DMS153 (cell line): ENCODE measurements around the gene KRT16.
A peak's percentile ranks its signal among the peaks of the same experiment; 100 is the strongest.
"Not testable (repeated sequence)": the region's sequence is repeated elsewhere in the genome, so short reads cannot be mapped to it uniquely, and the experiment has no call there.

Source experiments
- DNase-seq: peaks from one replicate; lab custom pipeline; 2025; lab: John Stamatoyannopoulos, UW

The KRT16 gene

DNA sequence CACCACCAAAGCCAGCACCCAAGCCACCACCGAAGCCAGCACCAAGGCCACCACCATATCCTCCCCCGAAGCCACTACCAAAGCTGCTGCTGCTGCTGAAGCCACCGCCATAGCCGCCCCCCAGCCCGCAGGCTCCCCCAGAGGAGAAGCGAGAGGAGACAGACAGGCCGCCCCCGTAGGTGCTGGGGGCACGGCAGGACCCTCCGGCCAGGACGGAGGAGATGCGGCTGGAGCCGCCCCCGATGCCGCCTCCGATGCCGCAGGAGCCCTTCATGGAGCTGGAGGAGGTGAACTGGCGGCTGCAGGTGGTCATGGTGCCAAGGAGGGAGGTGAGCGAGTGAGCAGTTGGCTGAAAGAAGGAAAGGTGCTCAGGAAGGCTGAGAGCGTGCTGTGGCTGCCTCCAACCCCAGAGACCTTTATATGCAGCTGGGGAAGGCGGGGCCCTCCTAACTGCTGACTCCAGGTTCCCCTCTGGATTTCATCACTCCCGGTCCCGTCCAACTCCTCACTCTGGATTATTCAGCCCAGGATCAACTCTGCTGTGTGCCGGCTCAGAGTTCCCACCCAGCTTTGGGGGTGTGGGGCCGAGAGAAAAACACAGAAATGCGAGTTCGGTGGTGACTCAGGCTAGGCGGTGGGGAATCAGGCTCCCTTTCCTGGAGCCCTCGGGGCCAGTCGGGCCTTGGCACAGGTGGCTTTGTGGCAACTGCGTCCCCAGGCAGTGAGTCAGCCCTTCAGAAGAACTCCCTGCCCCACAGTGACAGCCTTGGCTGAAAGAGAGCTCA is at the start of gene KRT16:
Gene KRT16, minus strand, starts transcription at position 392 of the 785 bp plus-strand sequence. Its CDS starts 79 bp downstream, at position 313.
- DNase-seq: not testable (repeated sequence)

DNA sequence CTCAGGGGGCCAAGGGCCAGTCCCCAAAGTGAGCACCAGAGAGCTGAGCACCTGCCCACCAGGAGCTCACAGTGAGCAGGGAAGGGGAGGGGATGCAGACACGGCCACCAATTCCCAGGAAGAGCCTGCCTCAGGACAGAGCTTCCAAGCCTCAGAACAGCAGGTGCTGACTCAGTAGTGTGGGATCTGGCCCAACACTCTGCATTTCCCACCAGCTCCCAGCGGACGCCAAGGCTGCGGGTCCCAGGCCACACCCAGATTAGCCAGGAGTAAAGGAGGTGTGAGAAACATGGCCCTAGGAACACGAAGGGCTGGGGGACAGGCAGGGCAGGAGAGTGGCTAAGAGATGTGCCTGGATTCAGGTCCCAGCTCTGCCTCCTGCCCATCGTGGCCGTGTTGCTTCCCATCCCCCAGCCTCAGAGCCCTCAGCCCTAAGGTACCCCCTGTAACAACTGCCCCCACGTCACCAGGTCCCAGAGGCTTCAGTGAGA is 47.7 kb upstream of the KRT16 start:
- DNase-seq: no peak

DNA sequence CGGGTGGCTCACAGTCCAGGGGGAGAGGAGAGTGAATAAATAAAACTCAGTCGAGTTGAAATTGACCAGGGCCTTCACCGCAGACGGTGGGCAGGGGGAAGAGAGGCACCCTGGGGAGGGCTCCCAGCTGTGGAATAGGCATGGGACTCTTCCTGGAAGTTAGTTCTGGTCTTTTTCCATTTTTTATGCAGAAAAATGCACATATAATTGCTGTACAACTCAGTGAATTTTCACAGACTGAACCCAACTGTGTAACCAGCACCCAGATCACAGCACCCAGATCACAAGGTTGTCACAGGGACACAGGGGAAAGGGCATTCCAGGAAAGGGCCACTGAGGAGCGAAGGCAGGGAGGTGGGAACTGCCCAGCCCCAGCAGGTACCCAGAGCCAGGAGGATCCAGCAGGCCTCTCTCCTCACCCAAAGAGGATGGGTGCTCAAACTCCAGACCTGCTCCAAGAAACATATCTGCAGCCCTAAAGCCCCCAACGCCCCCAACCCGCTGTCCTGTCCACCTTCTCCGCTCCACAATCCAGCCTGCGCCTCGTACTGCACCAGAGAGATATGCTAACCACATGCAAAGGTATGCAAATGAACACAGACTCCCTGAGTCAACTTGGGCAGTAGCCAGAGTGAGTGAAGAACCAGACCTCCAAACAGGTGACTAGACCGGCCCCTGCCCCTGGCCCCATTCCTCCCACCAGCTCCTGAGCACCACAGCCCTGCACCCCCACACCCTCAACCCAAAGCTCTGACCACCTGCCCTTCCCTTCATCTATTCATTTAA is 47.1 kb upstream of the KRT16 start:
- DNase-seq: no peak

DNA sequence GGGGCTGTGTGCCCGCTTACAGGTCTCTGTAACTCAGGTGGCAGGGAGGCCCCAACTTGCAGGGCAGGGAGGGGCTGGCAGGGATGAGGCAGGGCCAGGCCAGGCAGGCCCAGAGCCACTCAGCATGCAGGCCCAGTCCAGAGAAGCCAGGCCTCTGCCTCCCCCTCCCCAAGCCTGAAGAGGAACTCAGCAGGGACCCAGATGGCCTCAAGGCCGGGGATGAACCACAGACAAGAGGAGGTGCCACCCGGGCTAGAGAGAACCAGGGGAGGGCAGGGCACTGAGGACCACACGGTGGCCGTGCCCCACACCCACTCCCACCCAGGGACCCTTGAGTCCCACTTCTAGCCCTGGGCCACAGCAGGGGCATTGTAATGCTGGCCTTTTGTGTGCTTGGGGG is 46.3 kb upstream of the KRT16 start:
- DNase-seq: no peak

DNA sequence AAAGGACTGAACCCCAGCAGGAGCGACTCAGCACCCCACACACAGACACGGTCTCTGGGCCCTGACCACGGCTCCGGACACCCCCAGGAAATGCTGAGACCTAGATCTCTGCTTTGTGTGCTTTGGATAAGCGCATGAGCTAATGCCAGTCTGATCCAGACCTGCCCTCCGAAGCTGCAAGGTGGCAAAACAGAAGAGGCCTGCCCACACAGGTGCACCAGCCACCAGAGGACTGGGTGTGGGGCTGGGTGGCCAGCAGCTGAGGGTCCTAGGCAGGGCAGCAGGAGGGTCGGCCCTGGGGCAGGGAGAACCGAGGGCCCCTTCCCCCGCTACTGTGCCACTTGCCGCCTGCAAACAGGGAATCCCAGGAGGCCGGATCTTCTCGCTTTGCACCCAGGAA is 45.4 kb upstream of the KRT16 start:
- DNase-seq: no peak

DNA sequence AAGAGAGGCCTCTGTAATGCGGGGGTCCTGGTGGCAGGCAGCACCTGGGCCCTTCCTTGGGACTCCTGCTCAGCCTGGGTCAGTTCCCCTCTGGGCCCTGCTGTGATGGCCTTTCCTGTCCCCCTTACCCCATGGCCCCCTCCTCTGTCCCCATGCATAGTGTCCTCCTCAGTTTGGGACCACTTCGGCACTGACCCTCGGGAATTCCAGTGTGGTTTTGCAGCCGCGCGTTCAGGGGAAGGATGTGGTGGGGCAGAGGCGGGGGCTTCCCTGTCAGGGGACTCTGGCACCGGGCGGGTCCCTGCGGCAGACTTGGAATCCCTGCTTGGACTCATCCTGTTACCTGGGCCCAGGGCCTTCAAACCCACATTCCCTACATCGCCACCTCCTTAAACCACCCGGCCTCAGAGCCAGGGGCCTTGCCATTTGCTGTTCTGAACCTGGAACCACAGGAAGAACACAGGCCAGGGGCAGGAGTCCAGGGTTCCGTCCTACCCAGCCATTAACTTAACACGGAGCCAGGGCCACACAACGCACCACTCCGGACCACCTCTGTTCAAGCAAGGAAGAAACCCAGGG is 44.7 kb upstream of the KRT16 start:
- no peak for DNase-seq

DNA sequence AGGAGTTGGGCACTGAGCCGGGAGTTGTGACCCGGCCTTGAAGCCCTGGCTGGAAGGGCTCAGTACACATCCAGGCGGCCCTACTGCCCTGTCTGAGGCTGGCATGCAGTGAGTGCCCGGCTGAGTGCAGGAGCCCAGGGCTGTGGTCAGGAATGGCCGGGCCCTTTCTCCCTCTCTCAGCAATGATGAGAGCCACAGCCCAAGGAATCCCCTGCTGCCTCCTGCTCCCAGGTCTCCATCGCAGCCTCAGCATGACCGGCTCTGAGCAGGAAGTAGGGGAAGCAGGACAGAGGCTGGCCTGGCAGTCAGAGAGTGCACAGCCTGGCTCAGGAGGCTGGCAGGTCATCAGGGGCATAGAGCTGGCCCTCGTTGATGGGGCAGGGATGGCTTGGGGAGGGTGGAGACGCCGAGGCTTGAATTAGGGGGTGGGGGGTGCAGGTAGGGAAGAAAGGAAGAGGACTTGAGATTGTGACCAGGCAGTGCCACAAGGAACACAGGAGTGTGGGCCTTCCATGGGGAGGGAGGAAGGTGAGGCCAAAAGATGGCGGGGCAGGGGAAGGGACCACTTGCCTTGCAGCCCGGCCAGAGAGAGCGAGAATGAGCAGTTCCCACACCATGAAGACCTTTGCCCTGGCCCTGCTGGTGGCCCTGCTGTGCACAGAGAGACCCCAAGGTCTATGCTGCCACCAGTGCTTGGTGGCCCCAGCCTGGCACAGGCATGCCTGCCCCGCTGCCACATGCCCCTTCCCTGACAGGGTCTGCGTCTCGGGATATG is 43.9 kb upstream of the KRT16 start:
- no peak for DNase-seq

DNA sequence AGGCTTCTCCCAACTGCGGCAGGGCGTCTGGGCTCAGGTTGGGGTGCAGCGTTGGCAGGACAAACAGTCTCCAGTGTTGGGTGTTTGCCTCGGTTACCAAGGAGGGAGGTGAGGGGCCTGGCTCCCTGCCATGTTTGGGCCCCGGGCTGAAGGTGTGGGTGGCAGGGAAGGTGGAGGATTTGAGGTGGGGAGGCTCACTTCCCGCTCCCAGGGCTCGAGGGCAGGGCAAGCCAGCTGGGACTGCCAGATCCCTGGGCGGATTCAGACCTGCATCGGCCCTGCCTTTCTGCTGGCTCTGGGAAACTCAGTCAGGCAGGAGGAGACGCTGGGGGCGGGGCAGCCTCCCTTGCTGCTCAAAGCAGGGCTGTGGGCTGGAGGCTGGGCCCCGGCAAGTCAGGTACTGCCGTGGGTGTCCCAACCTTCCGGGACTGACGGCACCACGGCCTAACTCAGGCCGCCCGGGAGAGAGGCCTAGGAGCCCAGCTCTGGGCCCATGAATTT is 43.1 kb upstream of the KRT16 start:
- peak; percentile 76 for DNase-seq

DNA sequence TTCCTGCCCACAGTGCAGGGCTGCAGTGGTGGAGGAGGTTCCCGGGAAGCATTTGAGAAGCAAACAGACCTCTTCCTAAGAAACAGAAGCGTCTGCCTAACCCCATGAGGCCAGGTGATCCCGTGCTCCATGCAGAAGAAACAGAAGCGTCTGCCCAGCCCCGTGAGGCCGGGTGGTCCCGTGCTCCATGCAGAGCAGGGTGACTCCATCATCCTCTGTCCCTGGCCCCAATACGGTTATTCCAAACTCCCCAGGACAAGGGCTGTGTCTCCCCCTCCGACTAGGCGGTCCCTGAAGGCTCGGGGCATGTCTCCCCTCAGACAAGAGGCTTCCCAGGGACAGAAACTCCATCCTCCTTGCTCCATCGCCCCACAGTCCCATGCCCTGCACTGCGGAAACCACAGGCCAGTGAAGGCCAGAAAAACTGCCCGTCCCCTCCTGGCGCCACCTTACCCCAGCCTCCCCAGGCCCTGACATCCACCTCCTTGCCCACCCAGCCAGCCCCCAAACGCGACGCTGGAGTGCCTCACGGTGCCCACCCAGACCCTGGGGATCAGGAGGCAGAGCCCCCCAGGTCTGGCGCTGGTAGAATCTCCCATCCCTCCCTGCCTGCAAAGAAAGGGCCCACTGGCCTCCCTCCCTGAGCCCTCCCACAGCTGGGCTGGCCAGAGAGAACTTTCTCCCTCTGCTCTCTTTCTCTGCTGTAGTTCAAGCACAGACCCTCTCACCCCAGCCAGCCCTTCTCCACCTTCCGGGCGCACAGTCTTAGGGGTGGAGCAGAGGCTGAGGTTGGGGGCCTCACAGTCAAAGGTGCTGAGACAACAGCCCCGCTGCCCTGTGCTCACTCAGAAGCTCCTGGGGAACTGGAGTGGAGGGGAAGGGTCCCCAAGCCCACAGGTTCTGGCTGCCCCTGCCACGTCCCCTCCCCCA is 42.4 kb upstream of the KRT16 start:
- DNase-seq: no peak

DNA sequence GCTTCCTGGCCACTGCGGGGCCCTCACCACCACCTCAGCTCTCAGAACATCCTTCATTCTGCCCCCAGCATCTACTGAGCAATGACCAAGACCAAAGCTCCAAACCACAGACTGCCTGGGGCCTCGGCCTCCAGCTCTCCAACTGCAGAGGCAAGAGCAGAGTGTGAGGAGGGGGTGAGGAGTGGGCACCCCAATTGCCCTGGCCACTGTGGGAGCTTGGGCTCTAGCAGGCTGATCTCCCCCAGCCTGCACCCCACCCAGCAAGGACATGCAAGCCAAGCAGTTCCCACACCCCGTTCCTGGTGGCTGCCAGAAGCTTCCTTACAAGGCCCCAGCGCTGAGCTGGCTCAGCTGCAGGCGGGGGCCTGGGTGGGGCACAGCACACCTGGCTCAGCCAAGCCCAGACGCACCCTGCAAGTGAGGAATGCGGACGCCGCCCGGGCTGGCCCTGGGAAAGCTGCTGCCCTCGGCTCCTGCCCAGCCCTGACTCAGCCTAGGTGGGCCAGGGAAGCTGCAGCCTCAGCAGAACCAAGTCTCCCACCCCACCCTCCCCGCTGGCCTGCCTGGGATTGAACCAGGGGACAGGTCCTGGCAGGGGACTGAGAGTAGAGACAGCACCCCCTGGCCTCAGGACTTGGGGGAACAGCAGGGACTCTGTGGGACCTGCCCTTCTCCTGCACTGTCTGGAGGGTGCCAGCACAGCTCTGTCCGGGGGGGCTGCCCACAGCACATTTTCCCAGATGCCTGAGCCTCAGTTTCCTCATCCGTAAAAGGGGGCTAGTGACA is 41.5 kb upstream of the KRT16 start:
- no peak for DNase-seq

DNA sequence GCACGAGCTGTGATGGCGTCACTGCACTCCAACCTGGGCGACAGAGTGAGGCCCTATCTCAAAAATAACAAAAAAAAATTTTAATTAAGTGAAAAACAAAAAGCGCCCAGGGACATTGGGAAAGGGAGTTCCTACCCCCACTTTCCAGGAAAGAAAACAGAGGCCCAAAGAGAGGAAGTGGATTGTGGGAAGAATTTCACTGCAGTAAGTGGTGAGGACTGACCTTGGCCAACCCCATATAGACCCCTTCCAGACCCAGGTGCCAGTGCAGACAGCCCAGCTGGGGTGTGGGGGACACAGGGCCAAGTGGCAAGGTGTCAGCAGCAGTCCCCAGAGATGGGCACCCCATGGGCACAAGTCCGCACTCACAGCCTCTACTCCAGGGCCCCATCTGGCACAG is 40.9 kb upstream of the KRT16 start:
- DNase-seq: no peak

DNA sequence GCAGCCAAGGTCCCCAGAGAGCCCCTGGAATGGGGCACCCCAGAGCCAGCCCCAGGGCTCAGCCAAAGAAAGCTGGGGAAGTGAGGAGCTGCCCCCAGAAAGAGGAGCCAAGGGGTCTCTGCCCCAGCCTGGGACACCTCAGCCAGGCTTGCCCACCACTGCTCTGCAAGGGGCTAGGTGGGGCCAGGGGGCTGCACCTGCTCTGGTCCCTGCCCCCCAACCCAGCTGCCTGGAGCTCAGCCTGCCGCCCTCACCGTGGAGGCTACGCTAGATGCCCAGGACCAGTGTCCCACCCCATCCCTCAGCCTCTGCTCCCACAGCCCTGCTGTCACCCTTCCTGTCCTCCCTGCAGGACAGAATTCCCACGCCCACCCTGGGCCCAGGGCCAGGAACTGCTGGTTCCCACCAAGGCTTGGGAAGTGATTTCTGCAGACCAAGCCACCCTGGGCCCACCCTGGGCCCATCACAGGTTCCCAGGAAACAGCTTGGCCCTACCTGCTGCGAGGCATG is 39.9 kb upstream of the KRT16 start:
- DNase-seq: no peak

DNA sequence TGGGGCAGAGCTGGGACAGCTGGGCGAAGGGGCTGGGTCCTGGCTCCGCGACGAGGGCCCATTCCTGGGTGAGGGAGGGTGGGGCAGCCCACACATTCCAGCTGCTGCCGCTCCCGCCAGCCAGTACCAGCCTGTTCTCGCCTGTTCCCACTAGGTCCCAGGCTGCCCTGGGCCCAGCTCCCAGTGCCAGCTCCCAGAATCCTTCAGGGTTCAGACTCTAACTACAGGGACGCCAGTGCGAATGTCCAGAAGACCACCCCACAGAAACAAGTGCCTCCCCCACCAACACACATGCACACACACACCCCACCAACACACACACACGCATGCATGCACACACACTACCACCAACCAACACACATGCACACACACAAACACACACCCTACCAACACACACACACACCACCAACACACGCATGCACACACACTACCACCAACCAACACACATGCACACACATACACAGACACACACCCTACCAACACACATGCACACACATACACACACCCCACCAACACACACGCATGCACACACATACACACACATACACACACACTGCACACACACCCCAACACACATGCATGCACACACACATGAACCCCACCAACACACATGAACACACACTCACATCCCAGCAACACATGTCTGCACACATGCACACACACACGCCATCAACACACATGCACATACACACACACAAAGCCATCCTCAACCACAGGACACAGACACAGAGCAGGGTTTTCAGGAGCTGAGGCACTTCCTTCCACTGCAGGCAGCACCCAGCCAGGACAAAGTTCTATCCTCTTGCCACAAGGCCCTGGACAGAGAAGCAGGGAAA is 39.3 kb upstream of the KRT16 start:
- no peak for DNase-seq

DNA sequence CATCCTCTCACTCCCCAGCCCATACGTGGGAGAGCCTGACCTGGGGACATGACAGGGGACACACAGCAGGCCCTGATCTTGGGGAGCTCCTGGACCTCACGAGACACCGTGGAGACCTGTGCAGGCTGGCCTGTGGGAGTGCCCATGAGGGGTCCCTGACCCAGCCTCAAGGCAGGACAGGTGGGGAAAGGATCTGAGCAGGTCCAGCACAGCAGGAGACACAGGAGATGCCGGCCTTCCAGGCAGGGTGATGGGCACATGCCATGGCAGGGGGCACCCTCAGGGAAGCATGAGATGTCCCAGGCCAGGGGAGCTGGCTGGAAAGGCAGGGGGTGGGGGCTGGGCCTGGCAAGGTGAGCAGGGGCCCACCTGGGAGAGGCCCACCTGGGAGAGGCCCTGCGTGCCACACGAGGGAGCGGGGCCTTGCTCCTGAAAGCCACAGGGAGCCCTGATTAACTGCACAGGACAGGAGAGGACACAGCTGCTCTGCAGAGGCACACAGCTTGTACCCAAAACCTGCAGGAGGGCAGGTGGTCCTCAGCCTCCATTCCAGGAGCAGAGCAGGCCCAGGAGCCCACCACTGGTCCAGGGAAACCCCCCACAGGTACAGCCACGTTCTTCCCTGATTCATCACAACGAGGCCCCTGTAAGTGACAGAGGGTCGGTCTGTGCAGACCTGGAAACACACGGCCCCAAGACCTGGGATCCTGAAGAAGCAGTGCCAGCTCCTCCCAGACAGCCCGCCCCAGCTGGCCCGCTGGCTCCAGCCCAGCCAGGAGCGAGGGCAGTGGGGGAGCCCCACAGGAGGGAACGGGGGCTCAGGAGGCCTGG is 38.4 kb upstream of the KRT16 start:
- DNase-seq: no peak

DNA sequence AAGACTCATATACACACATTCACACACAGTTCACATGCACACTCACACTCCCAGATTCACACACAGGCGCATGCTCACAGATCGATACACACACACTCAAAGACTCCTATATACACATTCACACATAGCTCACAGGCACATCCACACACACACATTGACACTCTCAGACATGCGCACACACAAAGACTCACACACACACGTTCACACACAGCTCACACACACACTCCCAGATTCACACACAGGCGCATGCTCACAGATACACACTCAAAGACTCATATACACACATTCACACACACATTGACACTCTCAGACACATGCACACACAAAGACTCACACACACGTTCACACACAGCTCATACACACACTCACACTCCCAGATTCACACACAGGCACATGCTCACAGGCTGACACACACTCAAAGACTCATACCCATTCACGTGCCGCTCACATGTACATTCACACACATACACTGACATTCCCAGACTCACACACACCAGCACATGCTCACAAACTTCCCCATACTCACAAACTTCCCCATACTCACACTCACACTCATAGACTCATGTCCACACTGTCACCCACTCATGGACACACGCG is 37.5 kb upstream of the KRT16 start:
- DNase-seq: no peak

DNA sequence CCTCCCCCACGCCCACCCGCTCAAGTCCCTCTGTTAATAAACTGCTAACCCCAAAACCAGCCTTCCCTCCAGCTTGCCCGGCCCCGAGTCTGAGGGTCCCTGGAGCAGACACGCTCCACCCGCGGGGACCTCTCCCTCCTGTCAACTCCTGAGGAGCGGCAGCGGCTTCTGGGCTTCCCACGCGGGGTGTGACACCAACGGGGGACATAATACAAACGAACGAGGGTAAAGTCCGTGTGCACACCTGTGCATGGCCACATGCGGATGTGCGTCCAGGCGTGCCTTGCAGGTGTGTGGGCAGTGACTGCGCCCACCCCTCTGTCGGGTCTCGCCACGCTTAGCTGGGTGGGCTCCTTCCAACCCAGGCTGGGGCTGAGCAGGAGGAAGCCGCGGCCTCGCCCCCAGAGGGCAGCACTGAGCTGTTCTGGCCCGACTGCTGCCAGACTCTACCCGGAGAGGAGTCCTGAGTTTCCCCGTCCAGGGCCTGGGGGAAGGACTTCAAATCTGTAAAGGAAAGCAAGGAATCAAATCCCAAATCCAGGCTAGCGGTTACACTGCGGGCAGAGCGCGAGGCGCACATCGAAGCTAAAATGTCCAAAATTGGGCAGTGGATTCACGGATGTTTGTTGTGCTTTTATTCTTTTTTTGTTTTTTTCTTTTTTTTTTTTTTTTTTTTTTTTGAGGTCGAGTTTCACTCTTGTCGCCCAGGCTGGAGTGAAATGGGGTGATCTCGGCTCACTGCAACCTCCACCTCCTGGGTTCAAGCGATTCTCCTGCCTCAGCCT is 36.0 kb upstream of the KRT16 start:
- DNase-seq: peak; percentile 32

DNA sequence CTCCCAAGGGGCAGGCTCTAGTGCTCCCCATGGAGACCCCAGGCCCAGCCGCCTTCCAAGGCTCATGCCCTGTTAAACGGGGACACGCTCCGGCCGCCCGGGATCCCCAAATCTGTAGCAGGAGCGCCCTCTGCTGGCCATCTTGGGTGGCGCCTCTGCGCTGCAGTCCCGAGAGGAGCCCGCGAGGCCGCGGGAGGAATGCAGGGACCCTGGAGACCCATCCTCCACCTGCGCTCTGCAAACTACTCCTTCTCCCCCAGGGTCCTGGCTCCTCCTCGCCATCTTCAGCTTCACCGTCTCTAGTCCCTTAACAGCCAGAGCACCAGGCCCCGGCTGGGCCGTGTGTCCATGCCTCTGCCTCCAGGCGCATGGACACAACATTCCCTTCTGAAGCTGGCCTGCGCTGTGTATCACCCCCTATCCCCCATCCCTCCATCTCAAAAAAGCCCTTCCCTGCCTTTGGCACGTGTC is 35.4 kb upstream of the KRT16 start:
- peak; percentile 68 for DNase-seq
